Tibial artery (tissue), 4 donors: Measurements from ENCODE around the gene LUC7L3.

Source experiments
- DNase-seq, 2 donors: peaks; one replicate each; pipeline ENCODE4 v3.0.0-alpha.2; 2019
- H3K27ac ChIP-seq, 2 donors: fragments of 200-600 bp; sonication (generic) in 1 of 2; 1 replicate in 1 of 2; 2 replicates in 1 of 2; pipeline ENCODE4 v1.5.1; 2018 to 2019; ENCODE audit warnings: mild to moderate bottlenecking in 1 of 2
- H3K27me3 ChIP-seq, 2 donors: fragments of 200-600 bp; sonication (generic) in 1 of 2; one replicate each; pipeline versions ENCODE4 v1.5.1 to v1.6.0; 2016 to 2019
- H3K36me3 ChIP-seq, 3 donors: fragments of 200-600 bp; sonication (generic) in 2 of 3; one replicate each; pipeline ENCODE4 v1.5.1; 2016 to 2019; ENCODE audit warnings: mild to moderate bottlenecking in 2 of 3
- H3K4me1 ChIP-seq, 4 donors: fragments of 200-600 bp; sonication (generic) in 2 of 4; 1 replicate in 3 of 4; 2 replicates in 1 of 4; pipeline ENCODE4 v1.5.1; 2016 to 2019
- H3K4me3 ChIP-seq, 2 donors: fragments of 200-600 bp; sonication (generic) in 1 of 2; 1 replicate in 1 of 2; 2 replicates in 1 of 2; pipeline ENCODE4 v1.5.1; 2018 to 2019; ENCODE audit warnings: mild to moderate bottlenecking in 2 of 2
- H3K9me3 ChIP-seq, 3 donors: fragments of 200-600 bp; sonication (generic) in 1 of 3; one replicate each; pipeline ENCODE4 v1.5.1; 2016 to 2019
- CTCF ChIP-seq, 2 experiments: fragments of 200-600 bp in 1 of 2; fragments of 450-650 bp in 1 of 2; IDR thresholded peaks; one replicate each; pipeline ENCODE4 v1.5.1; 2017 to 2019; ENCODE audit warnings: antibody characterized with exemption in 2 of 2, mild to moderate bottlenecking in 1 of 2, moderate library complexity in 1 of 2
- intact Hi-C: fragments of 100-400 bp; cut with DNase I; formaldehyde crosslinking; loops from one replicate; pipeline ENCODE4 v1.15.0; 2023; ENCODE audit warnings: low total_unique reads

Gene LUC7L3

GRCh38 chr17:50785126-50785525 is 65.7 kb downstream of the LUC7L3 start:
- Histone ChIP-seq H3K9me3 (no peaks in the 10 kb centered on the region), H3K27ac (no peak overlapping the region), H3K36me3 (no peaks in the 10 kb centered on the region), H3K27me3 (peaks cover 0 to 4% of the 10 kb centered on the region in 2 donors), H3K4me3 (no peak overlapping the region), H3K4me1 (peaks cover 0 to 19% (median 6%) of the 10 kb centered on the region in 4 donors)
- no peak for DNase-seq
- no peak for TF ChIP-seq CTCF (IDR thresholded peaks at IDR 0.05)
- intact Hi-C loops: loop anchor here (10.0 kb wide), 1 partner anchor 170 kb away; no protein-coding TSS in a partner anchor

GRCh38 chr17:50785946-50786570 is 66.7 kb downstream of the LUC7L3 start:
- Histone ChIP-seq H3K4me3 (no peak overlapping the region), H3K27me3 (peaks cover 0 to 4% of the 10 kb centered on the region in 2 donors), H3K4me1 (peaks cover 0 to 15% (median 4%) of the 10 kb centered on the region in 4 donors), H3K36me3 (no peaks in the 10 kb centered on the region), H3K9me3 (no peaks in the 10 kb centered on the region), H3K27ac (no peak overlapping the region)
- intact Hi-C loops: loop anchor here (10.0 kb wide), 1 partner anchor 169 kb away; no protein-coding TSS in a partner anchor
- DNase-seq: no peak
- no peak for TF ChIP-seq CTCF (IDR thresholded peaks at IDR 0.05)

- Histone ChIP-seq H3K9me3 (no peaks in the 10 kb centered on the region), H3K27ac (no peak overlapping the region)
- intact Hi-C loops: loop anchor here (10.0 kb wide), 1 partner anchor 168 kb away; no protein-coding TSS in a partner anchor
These were observed 67.7 kb downstream of the LUC7L3 start for GRCh38 chr17:50787106-50787505.

GRCh38 chr17:50790618-50791017 is 71.2 kb downstream of the LUC7L3 start:
- Histone ChIP-seq H3K27me3 (peaks cover 0 to 4% of the 10 kb centered on the region in 2 donors), H3K4me3 (no peak overlapping the region), H3K4me1 (peaks cover 0 to 5% (median 0%) of the 10 kb centered on the region in 4 donors), H3K27ac (no peak overlapping the region), H3K36me3 (no peaks in the 10 kb centered on the region), H3K9me3 (no peaks in the 10 kb centered on the region)
- no peak for DNase-seq
- intact Hi-C loops: no loop called here
- no peak for TF ChIP-seq CTCF (IDR thresholded peaks at IDR 0.05)

More at GRCh38 chr17:50787106-50787505, 67.7 kb downstream of the LUC7L3 start:
- TF ChIP-seq CTCF (IDR thresholded peaks at IDR 0.05): no peak
- H3K36me3 ChIP-seq: no peaks in the 10 kb centered on the region
- H3K4me3 ChIP-seq: no peak overlapping the region
- no peak for DNase-seq
- H3K4me1 ChIP-seq: peaks cover 0 to 10% (median 1%) of the 10 kb centered on the region in 4 donors
- H3K27me3 ChIP-seq: peaks cover 0 to 4% of the 10 kb centered on the region in 2 donors

- intact Hi-C loops: no loop called here
- Histone ChIP-seq H3K27ac (no peak overlapping the region), H3K27me3 (peaks cover 0 to 4% of the 10 kb centered on the region in 2 donors), H3K4me3 (no peak overlapping the region), H3K4me1 (no peaks in the 10 kb centered on the region), H3K9me3 (no peaks in the 10 kb centered on the region), H3K36me3 (no peaks in the 10 kb centered on the region)
- no peak for DNase-seq
- no peak for TF ChIP-seq CTCF (IDR thresholded peaks at IDR 0.05)
These were observed 72.7 kb downstream of the LUC7L3 start for GRCh38 chr17:50792132-50792531.
